Neuron (in vitro differentiated cells): Measurements from ENCODE around the gene CLINT1.
"Not testable (repeated sequence)": the region's sequence is repeated elsewhere in the genome, so short reads cannot be mapped to it uniquely, and the experiment has no call there.

Experiments
- H2AFZ ChIP-seq: one replicate; pipeline ENCODE4 v1.6.1; 2013; ENCODE audit warnings: low read depth, mild to moderate bottlenecking, inconsistent platforms, low read length, moderate library complexity
- H3K27me3 ChIP-seq: one replicate; pipeline ENCODE4 v1.6.1; 2013; ENCODE audit warnings: low read length; ENCODE audit not compliant: insufficient read depth
- H3K36me3 ChIP-seq: one replicate; pipeline ENCODE4 v1.6.1; 2013; ENCODE audit warnings: low read length; ENCODE audit not compliant: insufficient read depth
- H3K4me1 ChIP-seq: one replicate; pipeline ENCODE4 v1.6.1; 2013; ENCODE audit warnings: low read length; ENCODE audit not compliant: insufficient read depth
- H3K4me3 ChIP-seq: 2 replicates; pipeline ENCODE4 v1.5.1; 2013; ENCODE audit warnings: mild to moderate bottlenecking, low read length, moderate library complexity
- H3K9me3 ChIP-seq: one replicate; pipeline ENCODE4 v1.6.1; 2013; ENCODE audit warnings: low read length

The CLINT1 gene

DNA sequence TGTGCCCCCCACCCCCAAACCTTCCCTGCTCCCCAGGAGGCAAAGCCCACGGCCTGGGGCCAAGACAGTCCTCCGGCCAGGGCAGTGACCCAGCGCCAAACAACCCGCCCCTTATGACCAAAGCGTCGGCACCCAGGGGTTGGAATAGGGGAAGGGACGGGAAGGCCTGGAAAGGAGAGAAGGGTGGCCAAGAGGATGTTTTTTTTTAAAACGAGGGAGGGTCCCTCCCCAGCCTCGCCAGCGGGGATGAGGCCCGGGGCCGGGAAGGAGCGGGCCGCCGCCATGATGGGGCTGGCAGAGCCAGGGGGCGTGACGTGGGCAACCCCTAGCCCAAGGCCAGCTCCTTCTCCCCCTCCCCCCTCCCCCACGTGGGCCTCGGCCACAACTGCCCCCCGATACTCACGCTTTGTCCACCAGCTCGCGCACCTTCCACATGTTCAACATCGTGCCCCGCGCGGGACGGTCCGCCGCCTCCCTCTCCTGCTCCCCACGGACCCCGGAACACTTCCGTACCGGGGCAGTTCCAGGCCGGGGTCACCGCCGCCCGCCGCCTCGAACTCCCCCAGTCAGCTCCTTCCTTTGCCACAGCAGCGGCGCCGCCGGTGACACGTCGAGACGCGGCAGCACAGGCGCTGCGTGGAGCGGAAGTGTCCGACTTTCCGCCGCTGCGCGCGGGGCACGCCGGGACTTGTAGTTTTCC lies at the start of gene CLINT1:
Gene CLINT1, minus strand, starts transcription at position 619 of the 700 bp plus-strand sequence. Its CDS starts 175 bp downstream, at position 444.
- no peaks in the 10 kb centered on the region for H3K27me3 ChIP-seq
- H3K4me1 ChIP-seq = peaks cover 18% of the 10 kb centered on the region
- H3K4me3 ChIP-seq = peak within 1 kb of the TSS; percentile 99
- H3K9me3 ChIP-seq = no peaks in the 10 kb centered on the region
- H3K36me3 ChIP-seq = no peaks in the 10 kb centered on the region
- peak within 1 kb of the TSS; percentile 70 for H2AFZ ChIP-seq

GRCh38 chr5:157908459-157908858 lies 49.5 kb upstream of the CLINT1 start:
- Histone ChIP-seq H3K27me3 (no peaks in the 10 kb centered on the region), H3K36me3 (no peaks in the 10 kb centered on the region), H3K4me3 (no peak overlapping the region), H3K9me3 (no peaks in the 10 kb centered on the region), H3K4me1 (peaks cover 5% of the 10 kb centered on the region), H2AFZ (no peak overlapping the region)

GRCh38 chr5:157907479-157907878 lies 48.5 kb upstream of the CLINT1 start:
- no peak overlapping the region for H2AFZ ChIP-seq
- H3K27me3 ChIP-seq = no peaks in the 10 kb centered on the region
- no peak overlapping the region for H3K4me3 ChIP-seq
- H3K9me3 ChIP-seq = no peaks in the 10 kb centered on the region
- no peaks in the 10 kb centered on the region for H3K36me3 ChIP-seq
- no peaks in the 10 kb centered on the region for H3K4me1 ChIP-seq

GRCh38 chr5:157903117-157903450 lies 44.1 kb upstream of the CLINT1 start:
- Histone ChIP-seq H3K27me3 (no peaks in the 10 kb centered on the region), H3K4me1 (no peaks in the 10 kb centered on the region), H3K9me3 (no peaks in the 10 kb centered on the region), H2AFZ (no peak overlapping the region), H3K36me3 (no peaks in the 10 kb centered on the region), H3K4me3 (no peak overlapping the region)

DNA sequence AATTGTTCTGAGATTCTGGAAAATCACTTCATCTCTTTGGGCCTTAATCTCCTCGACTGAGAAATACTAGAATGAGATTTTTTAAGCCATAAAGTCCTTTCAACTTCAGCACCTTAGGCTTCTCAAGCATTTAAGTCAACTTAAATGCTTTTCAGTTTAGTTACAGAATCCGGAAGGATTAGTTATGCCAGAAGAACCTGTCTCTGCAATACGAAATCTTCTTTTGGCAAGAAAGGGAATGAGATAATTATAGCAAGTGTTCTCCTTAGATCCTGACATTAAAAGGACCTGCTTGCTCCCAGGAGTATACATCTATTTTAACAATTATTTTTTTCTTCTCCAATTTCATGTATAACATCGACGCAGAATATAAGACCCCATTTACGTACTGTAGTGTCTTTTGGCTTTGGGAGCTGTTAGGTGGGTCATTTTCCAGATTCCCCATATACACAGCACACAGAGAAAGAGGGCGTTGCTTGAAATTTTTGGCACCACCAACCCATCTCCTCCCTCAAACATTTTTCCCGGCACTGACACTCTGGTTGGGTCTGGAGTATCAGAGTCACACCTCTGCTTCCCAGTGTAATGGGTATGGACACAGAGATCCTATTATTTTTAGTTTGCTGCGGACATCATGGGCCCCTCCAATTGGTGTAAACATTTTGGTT lies 43.6 kb upstream of the CLINT1 start:
- Histone ChIP-seq H3K4me1 (no peaks in the 10 kb centered on the region), H2AFZ (no peak overlapping the region), H3K9me3 (no peaks in the 10 kb centered on the region), H3K36me3 (no peaks in the 10 kb centered on the region), H3K4me3 (no peak overlapping the region), H3K27me3 (no peaks in the 10 kb centered on the region)

- Histone ChIP-seq H3K4me1 (no peaks in the 10 kb centered on the region), H3K27me3 (no peaks in the 10 kb centered on the region), H3K9me3 (no peaks in the 10 kb centered on the region), H2AFZ (no peak overlapping the region), H3K36me3 (no peaks in the 10 kb centered on the region), H3K4me3 (no peak overlapping the region)
These were observed 41.7 kb upstream of the CLINT1 start for GRCh38 chr5:157900644-157901043.

DNA sequence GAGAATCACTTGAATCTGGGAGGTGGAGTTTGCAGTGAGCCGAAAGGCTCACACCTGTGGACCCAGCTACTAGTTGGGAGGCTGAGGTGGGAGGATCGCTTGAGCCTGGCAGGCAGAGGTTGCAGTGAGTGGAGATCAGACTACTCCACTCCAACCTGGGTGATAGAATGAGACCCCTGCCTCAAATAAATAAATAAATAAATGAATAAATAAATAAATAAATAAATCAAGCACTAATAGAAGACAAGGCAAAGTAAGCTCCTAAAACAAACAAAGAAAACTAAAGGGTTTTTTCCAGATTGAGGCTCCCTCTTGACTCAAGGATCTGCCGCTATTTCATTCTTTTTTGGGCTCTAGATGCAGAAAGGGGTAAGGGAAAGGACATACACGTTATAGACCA lies 34.7 kb upstream of the CLINT1 start:
- H3K4me1 ChIP-seq = no peaks in the 10 kb centered on the region
- no peaks in the 10 kb centered on the region for H3K36me3 ChIP-seq
- no peaks in the 10 kb centered on the region for H3K9me3 ChIP-seq
- H2AFZ ChIP-seq = no peak overlapping the region
- no peak overlapping the region for H3K4me3 ChIP-seq
- no peaks in the 10 kb centered on the region for H3K27me3 ChIP-seq

DNA sequence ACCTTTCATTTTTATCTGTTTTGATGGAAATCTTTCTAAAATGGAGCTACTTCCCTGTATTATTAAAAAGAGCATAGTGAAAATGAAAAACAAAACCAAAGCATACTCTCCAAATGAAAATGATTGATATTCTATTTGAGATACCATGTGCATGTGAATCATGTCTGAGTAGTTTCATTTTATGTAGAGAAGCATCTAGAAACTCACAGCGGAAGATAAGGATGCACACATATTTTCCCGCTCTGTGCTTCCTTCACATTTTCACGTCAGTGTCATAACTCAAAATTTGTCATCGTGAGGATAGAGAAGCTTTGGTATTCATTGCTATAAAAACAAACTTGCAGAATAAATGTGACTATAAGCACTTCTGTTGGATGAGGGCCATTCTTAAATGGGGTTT lies 34.0 kb upstream of the CLINT1 start:
- no peaks in the 10 kb centered on the region for H3K27me3 ChIP-seq

DNA sequence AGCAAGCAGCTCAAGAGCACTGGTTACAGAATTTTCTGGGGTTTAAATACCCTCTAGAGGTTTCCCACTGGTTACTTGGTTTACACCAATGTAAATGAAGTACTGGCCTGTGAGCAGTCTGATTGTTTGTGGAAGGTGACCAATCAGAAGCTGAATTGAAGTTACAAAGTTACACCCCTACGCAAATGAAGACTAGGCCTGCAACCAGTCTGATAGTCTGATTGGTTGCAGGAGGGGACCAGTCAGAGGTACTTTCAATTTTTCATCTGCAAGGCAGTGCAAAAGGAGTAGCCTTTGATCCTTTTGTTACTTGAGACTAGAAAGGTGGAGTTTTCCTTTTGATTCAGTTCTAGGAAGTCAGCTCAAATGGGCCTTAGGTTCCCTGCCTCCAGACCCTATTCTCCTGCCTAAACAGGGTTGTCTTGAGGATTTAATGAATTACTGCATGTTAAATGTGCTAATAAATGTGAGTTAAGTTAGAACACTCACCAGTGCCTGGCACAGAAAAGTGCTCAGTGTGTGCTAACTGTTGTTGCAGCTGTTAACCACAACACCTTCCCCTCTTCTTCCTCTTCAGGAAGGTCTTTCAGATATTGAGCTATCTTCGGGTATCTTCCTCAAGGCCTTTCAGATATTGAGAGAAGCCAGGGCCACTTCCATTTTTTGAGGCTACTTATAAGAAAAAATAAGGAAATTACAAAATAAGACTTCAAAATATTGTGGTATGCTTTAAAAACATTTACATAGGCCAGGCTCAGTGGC lies 32.1 kb upstream of the CLINT1 start:
- no peaks in the 10 kb centered on the region for H3K9me3 ChIP-seq
- no peak overlapping the region for H3K4me3 ChIP-seq
- no peaks in the 10 kb centered on the region for H3K4me1 ChIP-seq
- no peaks in the 10 kb centered on the region for H3K36me3 ChIP-seq
- no peak overlapping the region for H2AFZ ChIP-seq
- H3K27me3 ChIP-seq = no peaks in the 10 kb centered on the region

More for the DNA sequence above, 34.0 kb upstream of the CLINT1 start:
- H3K4me1 ChIP-seq = no peaks in the 10 kb centered on the region
- H2AFZ ChIP-seq = no peak overlapping the region
- no peak overlapping the region for H3K4me3 ChIP-seq
- no peaks in the 10 kb centered on the region for H3K9me3 ChIP-seq
- no peaks in the 10 kb centered on the region for H3K36me3 ChIP-seq

GRCh38 chr5:157888814-157889532 lies 30.0 kb upstream of the CLINT1 start:
- Histone ChIP-seq H3K27me3 (no peaks in the 10 kb centered on the region), H3K36me3 (no peaks in the 10 kb centered on the region), H2AFZ (no peak overlapping the region)

DNA sequence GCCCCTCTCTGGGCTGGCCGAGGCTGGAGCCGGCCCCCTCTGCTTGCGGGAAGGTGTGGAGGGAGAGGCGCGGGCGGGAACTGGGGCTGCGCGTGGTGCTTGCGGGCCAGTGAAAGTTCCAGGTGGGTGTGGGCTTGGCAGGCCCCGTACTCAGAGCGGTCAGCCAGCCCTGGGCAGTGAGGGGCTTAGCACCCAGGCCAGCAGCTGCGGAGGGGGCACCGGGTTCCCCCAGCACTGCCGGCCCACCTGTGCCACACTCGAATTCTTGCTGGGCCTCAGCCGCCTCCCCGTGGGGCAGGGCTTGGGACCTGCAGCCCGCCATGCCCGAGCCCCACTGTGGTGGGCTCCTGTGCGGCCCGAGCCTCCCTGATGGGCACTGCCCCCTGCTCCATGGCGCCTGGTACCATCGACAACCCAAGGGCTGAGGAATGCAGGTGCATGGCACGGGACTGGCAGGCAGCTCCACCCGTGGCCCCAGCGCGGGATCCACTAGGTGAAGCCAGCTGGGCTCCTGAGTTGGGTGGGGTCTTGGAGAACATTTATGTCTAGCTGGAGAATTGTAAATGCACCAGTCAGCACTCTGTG lies 27.9 kb upstream of the CLINT1 start:
- Histone ChIP-seq H3K27me3 (no peaks in the 10 kb centered on the region), H3K4me1 (no peaks in the 10 kb centered on the region), H3K36me3 (no peaks in the 10 kb centered on the region), H3K9me3 (no peaks in the 10 kb centered on the region), H2AFZ (no peak overlapping the region), H3K4me3 (no peak overlapping the region)

More at GRCh38 chr5:157888814-157889532, 30.0 kb upstream of the CLINT1 start:
- Histone ChIP-seq H3K4me3 (no peak overlapping the region), H3K9me3 (no peaks in the 10 kb centered on the region), H3K4me1 (no peaks in the 10 kb centered on the region)

- H3K4me1 ChIP-seq, H3K36me3 ChIP-seq, H2AFZ ChIP-seq, H3K4me3 ChIP-seq, H3K27me3 ChIP-seq, H3K9me3 ChIP-seq: not testable (repeated sequence)
These were observed 26.1 kb upstream of the CLINT1 start for GRCh38 chr5:157885051-157885450.
